K562 treated with DMSO at 1 percent for 48 hours (cell line): ENCODE results near the gene SPATA7. TPM values are rescaled to one million over a fixed set of nuclear protein-coding genes. Genes with fewer than 3 reads are reported as not detected.

Experiments used
- total RNA-seq: library from RNA; unstranded; fragments of 300-600 nt; gene quantifications from 2 replicates; pipeline ENCODE4 v1.2.3, GENCODE V29; 2022; ENCODE audit warnings: low replicate concordance; ENCODE audit errors: extremely low read depth

Gene SPATA7
- total RNA-seq, result not detected in 2 replicates

GRCh38 chr14:88385212-88386101 is at the start of gene SPATA7:
Gene SPATA7 (plus strand): TSS chr14:88385657. CDS start chr14:88385819, 162 bp downstream.

Other genes starting within 250 kb of the SPATA7 start
- gene KCNK10, start 62.4 kb upstream of the SPATA7 start, total RNA-seq, result not detected in 2 replicates
- gene PTPN21, start 169.3 kb downstream of the SPATA7 start, total RNA-seq, result not detected in 2 replicates
- gene ZC3H14, start 177.4 kb downstream of the SPATA7 start, total RNA-seq, result not detected in 2 replicates